Endothelial cell (in vitro differentiated cells): Measurements from ENCODE around the gene COBL. TPM values are rescaled to one million over a fixed set of nuclear protein-coding genes. Genes with fewer than 3 reads are reported as not detected.
A peak's percentile ranks its signal among the peaks of the same experiment; 100 is the strongest.

Source experiments
- DNase-seq: peaks from one replicate; pipeline ENCODE4 v3.0.0; 2021; ENCODE audit warnings: low spot score
- H3K27ac Mint-ChIP-seq: one replicate; pipeline ENCODE4 v1.8.0; 2021; ENCODE audit warnings: mixed read lengths, inconsistent platforms; ENCODE audit not compliant: unreplicated experiment
- H3K27me3 Mint-ChIP-seq: one replicate; pipeline ENCODE4 v1.8.0; 2021; ENCODE audit warnings: mild to moderate bottlenecking, moderate library complexity, mixed read lengths, inconsistent platforms; ENCODE audit not compliant: unreplicated experiment
- H3K36me3 Mint-ChIP-seq: one replicate; pipeline ENCODE4 v1.8.0; 2021; ENCODE audit warnings: mild to moderate bottlenecking, low read depth, mixed read lengths, inconsistent platforms; ENCODE audit not compliant: unreplicated experiment
- H3K4me1 Mint-ChIP-seq: one replicate; pipeline ENCODE4 v1.8.0; 2021; ENCODE audit warnings: mild to moderate bottlenecking, mixed read lengths, inconsistent platforms; ENCODE audit not compliant: unreplicated experiment
- H3K4me3 Mint-ChIP-seq: one replicate; pipeline ENCODE4 v1.8.0; 2021; ENCODE audit warnings: mild to moderate bottlenecking, mixed read lengths, inconsistent platforms; ENCODE audit not compliant: unreplicated experiment
- H3K9me3 Mint-ChIP-seq: one replicate; pipeline ENCODE4 v1.8.0; 2021; ENCODE audit warnings: mixed read lengths, inconsistent platforms; ENCODE audit not compliant: unreplicated experiment
- CTCF ChIP-seq: fragments of 200-600 bp; sonication (generic); IDR thresholded peaks from one replicate; pipeline ENCODE4 v1.5.0; 2021; ENCODE audit warnings: antibody characterized with exemption; ENCODE audit not compliant: unreplicated experiment
- total RNA-seq: library from RNA; stranded (reverse); fragmentation: NEBNext Ultra II Directional; extraction: Animal tissue kit (Norgen Biotek cat#: 25700); gene quantifications from one replicate; pipeline ENCODE4 v1.2.1, GENCODE V29; 2021; ENCODE audit not compliant: unreplicated experiment

The COBL gene
- total RNA-seq, 1 donor from 2014 or later, result 1.8 TPM

GRCh38 chr7:51180092-51180491 is 136.5 kb downstream of the COBL start:
- H3K4me3 Mint-ChIP-seq, result no peak overlapping the region
- H3K9me3 Mint-ChIP-seq, result no peaks in the 10 kb centered on the region
- H3K36me3 Mint-ChIP-seq, result no peaks in the 10 kb centered on the region
- H3K27me3 Mint-ChIP-seq, result peaks cover 2% of the 10 kb centered on the region
- no peak for TF ChIP-seq CTCF
- H3K27ac Mint-ChIP-seq, result no peak overlapping the region
- peaks cover 9% of the 10 kb centered on the region for H3K4me1 Mint-ChIP-seq
- no peak for DNase-seq

GRCh38 chr7:51175992-51176388 is 140.6 kb downstream of the COBL start:
- H3K27me3 Mint-ChIP-seq, result no peaks in the 10 kb centered on the region
- H3K4me1 Mint-ChIP-seq, result peaks cover 6% of the 10 kb centered on the region
- H3K36me3 Mint-ChIP-seq, result no peaks in the 10 kb centered on the region
- H3K9me3 Mint-ChIP-seq, result no peaks in the 10 kb centered on the region
- H3K27ac Mint-ChIP-seq, result no peak overlapping the region
- H3K4me3 Mint-ChIP-seq, result no peak overlapping the region
- DNase-seq, result no peak
- no peak for TF ChIP-seq CTCF

DNA sequence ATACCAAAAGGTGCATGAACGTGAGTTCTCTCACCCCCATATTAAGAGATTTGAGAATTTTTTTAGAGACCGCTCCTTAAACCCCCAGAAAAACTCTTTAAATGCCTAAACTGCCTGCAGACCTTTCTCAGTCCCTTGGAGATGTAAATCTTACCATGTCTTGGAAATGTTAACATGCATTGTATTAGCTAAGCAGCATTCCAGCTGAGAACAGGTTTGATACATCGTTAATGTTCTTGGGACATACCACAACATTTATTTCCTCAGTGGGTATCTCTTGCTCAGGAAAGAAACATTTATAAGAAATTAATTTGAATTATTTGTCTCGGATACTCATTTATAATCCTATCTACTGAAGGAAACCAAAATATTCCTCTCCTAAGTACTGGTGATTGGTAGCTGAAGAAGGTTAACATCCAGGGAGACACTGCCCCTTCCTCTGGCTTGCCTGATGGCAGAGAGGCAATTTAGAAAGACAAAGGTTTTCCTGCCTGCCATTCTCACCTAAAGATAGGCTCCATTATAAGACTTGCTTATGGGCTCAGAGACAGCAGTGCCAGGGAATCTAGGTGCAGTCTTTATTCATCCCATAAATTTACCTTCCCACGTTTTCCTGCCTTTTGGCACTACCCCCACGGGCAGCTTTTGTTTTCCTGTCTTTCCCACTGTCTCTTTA is 141.2 kb downstream of the COBL start:
- Mint-ChIP-seq H3K27me3 (no peaks in the 10 kb centered on the region), H3K4me3 (no peak overlapping the region), H3K9me3 (no peaks in the 10 kb centered on the region), H3K27ac (no peak overlapping the region), H3K4me1 (peaks cover 6% of the 10 kb centered on the region), H3K36me3 (no peaks in the 10 kb centered on the region)
- TF ChIP-seq CTCF, result no peak
- DNase-seq, result no peak

DNA sequence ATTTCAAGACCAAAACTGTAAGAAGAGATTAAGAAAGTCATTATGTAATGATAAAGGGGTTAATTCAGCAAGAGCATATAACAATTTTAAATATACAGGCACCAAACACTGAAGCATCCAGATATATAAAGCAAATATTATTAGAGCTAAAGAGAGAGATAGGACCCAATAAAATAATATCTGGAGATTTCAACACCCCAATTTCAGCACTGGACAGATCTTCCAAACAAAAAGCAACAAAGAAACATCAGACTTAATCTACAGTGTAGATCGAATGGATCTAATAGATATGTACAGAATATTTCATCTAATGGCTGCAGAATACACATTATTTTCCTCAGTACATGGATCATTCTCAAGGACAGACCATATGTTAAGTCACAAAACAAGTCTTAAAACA is 151.3 kb downstream of the COBL start:
- Mint-ChIP-seq H3K27me3 (no peaks in the 10 kb centered on the region), H3K4me1 (peaks cover 5% of the 10 kb centered on the region), H3K36me3 (no peaks in the 10 kb centered on the region), H3K4me3 (no peak overlapping the region), H3K9me3 (no peaks in the 10 kb centered on the region), H3K27ac (no peak overlapping the region)
- TF ChIP-seq CTCF, result no peak
- DNase-seq, result no peak

DNA sequence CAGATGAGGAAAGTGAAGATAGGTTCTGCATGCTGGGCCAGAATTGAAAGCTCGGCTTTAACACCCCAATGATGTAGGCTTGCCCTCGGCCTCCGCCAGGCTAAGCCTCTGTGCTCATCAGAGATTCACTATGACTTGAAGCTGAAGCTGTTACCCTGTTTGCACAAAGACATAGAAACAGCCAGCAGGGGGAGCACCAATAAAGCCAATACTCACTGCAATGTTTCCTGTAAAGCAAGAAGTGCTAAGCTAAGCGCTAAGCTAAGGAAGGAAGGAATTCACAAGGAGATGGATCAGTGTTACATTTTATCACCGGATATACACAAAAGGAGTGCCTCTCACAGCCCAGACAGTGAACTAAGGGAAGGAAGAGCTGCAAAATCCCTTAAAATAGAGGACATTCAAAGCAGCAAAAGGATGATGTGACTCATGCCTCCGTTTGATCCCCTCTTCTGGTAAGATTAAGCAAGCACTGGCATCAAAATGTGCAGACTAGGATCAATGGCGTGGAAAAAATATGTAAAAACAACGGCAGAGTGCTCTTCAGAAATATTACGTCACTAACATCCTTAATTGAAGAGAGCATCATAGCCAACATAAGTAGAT is 153.8 kb downstream of the COBL start:
- peak; percentile 88 for DNase-seq
- TF ChIP-seq CTCF, result peak; percentile 85
- Mint-ChIP-seq H3K4me3 (no peak overlapping the region), H3K4me1 (peaks cover 9% of the 10 kb centered on the region), H3K27me3 (peaks cover 3% of the 10 kb centered on the region), H3K27ac (no peak overlapping the region), H3K9me3 (no peaks in the 10 kb centered on the region), H3K36me3 (no peaks in the 10 kb centered on the region)
